HL-60 (cell line): ENCODE results near the gene PGAM5.

Source experiments
- CTCF ChIP-seq: IDR thresholded peaks from one replicate; pipeline ENCODE4 v1.5.1; 2011; ENCODE audit warnings: low read length, control low read depth, inconsistent platforms; ENCODE audit not compliant: insufficient read depth
- GABPA ChIP-seq: IDR thresholded peaks from 2 replicates; pipeline ENCODE4 v1.6.1; 2012; ENCODE audit warnings: low read depth

- TF ChIP-seq CTCF (no peak), GABPA (no peak)
These were observed 17.9 kb downstream of the PGAM5 start for GRCh38 chr12:132728502-132728901.
